Measurements from ENCODE around the gene AP2A2.

Gene AP2A2

GRCh38 chr11:911031-911889 is 14.4 kb upstream of the AP2A2 start (continued):
- TF ChIP-seq ZBTB8A (tag by site-specific recombination; IDR thresholded peaks at IDR 0.05): no peak
- TF ChIP-seq ZNF48 (tag by site-specific recombination; IDR thresholded peaks at IDR 0.05): no peak
- no peak for TF ChIP-seq ZBTB21 (tag by site-specific recombination; IDR thresholded peaks at IDR 0.05)
- no peak for TF ChIP-seq TCF7L2 (IDR thresholded peaks at IDR 0.05; ENCODE audit: borderline replicate concordance, low read depth, low read length)
- no peak for TF ChIP-seq ZNF792 (tag by site-specific recombination; IDR thresholded peaks at IDR 0.05)
- TF ChIP-seq PBX3 (CRISPR knock-in tag; IDR thresholded peaks at IDR 0.05): 0 out of 2 replicates have a peak, but pooled peaks have one; percentile 12
- TF ChIP-seq ZNF280D (tag by site-specific recombination; IDR thresholded peaks at IDR 0.05): no peak
- TF ChIP-seq ZIC2 (tag by site-specific recombination; IDR thresholded peaks at IDR 0.05): peak; percentile 52; the same call in 1 of the 2 replicates
- TF ChIP-seq ZFP69B (tag by site-specific recombination; IDR thresholded peaks at IDR 0.05): no peak
- TF ChIP-seq ZNF433 (tag by site-specific recombination; IDR thresholded peaks at IDR 0.05; ENCODE audit: low read depth): no peak
- no peak for TF ChIP-seq ZNF302 (tag by site-specific recombination; IDR thresholded peaks at IDR 0.05; ENCODE audit: low read depth)
- peak; percentile 33 for TF ChIP-seq ZNF335 (tag by site-specific recombination; conservative IDR thresholded peaks at IDR 0.05)
- TF ChIP-seq ATF2 (tag by site-specific recombination; IDR thresholded peaks at IDR 0.05; ENCODE audit: low read depth): no peak
- no peak for TF ChIP-seq ZNF830 (tag by site-specific recombination; IDR thresholded peaks at IDR 0.05; ENCODE audit: low read depth)
- TF ChIP-seq ZNF416 (tag by site-specific recombination; IDR thresholded peaks at IDR 0.05): no peak
- no peak for TF ChIP-seq ZNF398 (tag by site-specific recombination; IDR thresholded peaks at IDR 0.05)
- TF ChIP-seq ZNF704 (tag by site-specific recombination; IDR thresholded peaks at IDR 0.05): no peak
- no peak for TF ChIP-seq ZNF223 (tag by site-specific recombination; IDR thresholded peaks at IDR 0.05)
- 0 out of 2 replicates have a peak, but pooled peaks have one; percentile 10 for TF ChIP-seq PATZ1 (tag by site-specific recombination; IDR thresholded peaks at IDR 0.05)
- no peak for TF ChIP-seq TSHZ1 (tag by site-specific recombination; IDR thresholded peaks at IDR 0.05; ENCODE audit: borderline replicate concordance)
- TF ChIP-seq GLIS2 (tag by site-specific recombination; IDR thresholded peaks at IDR 0.05): peak; percentile 56
- TF ChIP-seq CTCF (tag by site-specific recombination; IDR thresholded peaks at IDR 0.05): no peak
